AG09309 (cell line): ENCODE data around the gene CP.

Experiments
- DNase-seq: peaks from one replicate; pipeline ENCODE4 v3.0.0-alpha.2; 2010; ENCODE audit warnings: low read depth
- H3K4me3 ChIP-seq: 2 replicates; pipeline ENCODE4 v1.5.1; 2011; ENCODE audit warnings: mild to moderate bottlenecking, low read depth, low read length, moderate library complexity; ENCODE audit not compliant: control insufficient read depth
- TF ChIP-seq, protein P1 (sequence below): IDR thresholded peaks from 2 replicates; pipeline ENCODE4 v1.5.1; 2011; ENCODE audit warnings: mild to moderate bottlenecking, low read depth, low read length, inconsistent platforms; ENCODE audit not compliant: insufficient read depth, control insufficient read depth; ENCODE audit errors: missing control alignments

The CP gene

DNA sequence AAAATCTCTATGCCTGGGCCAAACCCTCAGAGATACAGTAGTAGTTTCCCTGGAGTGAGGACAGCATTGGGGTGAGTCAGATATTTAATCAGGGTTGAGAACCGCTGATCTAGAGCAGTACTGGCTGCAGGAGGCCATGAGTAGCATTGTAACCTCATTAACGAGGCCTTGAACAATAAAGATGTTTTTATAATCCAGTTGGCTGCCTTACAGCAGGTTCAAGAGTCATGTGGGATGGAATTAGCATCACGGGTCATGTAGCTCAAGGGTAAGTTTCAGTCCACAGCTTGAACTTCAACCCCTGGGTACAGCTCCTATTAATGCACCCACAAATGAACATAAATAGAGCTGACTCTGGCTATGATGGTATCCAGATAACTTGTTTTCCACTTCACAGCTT, 87.1 kb downstream of the CP start:
- TF ChIP-seq, protein P1, sequence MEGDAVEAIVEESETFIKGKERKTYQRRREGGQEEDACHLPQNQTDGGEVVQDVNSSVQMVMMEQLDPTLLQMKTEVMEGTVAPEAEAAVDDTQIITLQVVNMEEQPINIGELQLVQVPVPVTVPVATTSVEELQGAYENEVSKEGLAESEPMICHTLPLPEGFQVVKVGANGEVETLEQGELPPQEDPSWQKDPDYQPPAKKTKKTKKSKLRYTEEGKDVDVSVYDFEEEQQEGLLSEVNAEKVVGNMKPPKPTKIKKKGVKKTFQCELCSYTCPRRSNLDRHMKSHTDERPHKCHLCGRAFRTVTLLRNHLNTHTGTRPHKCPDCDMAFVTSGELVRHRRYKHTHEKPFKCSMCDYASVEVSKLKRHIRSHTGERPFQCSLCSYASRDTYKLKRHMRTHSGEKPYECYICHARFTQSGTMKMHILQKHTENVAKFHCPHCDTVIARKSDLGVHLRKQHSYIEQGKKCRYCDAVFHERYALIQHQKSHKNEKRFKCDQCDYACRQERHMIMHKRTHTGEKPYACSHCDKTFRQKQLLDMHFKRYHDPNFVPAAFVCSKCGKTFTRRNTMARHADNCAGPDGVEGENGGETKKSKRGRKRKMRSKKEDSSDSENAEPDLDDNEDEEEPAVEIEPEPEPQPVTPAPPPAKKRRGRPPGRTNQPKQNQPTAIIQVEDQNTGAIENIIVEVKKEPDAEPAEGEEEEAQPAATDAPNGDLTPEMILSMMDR = no peak
- DNase-seq = no peak
- H3K4me3 ChIP-seq = no peak overlapping the region

DNA sequence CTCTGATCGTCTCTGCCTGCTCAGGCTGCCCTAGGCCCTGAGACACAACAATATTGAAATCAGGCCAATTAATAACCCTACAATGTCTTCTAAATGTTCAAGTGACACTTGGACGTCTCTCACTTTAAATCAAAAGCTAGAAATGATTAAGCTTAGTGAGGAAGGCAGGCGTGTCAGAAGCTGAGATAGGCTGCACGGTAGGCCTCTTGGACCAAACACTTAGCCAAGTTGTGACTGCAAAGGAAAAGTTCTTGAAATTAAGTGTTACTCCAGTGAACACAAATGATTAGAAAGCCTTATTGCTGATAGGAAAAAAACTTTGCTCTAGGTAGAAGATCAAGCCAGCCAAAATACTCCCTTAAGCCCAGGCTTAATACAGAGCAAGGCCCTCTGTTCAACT, 90.0 kb downstream of the CP start:
- no peak overlapping the region for H3K4me3 ChIP-seq
- TF ChIP-seq, protein P1 = no peak

DNA sequence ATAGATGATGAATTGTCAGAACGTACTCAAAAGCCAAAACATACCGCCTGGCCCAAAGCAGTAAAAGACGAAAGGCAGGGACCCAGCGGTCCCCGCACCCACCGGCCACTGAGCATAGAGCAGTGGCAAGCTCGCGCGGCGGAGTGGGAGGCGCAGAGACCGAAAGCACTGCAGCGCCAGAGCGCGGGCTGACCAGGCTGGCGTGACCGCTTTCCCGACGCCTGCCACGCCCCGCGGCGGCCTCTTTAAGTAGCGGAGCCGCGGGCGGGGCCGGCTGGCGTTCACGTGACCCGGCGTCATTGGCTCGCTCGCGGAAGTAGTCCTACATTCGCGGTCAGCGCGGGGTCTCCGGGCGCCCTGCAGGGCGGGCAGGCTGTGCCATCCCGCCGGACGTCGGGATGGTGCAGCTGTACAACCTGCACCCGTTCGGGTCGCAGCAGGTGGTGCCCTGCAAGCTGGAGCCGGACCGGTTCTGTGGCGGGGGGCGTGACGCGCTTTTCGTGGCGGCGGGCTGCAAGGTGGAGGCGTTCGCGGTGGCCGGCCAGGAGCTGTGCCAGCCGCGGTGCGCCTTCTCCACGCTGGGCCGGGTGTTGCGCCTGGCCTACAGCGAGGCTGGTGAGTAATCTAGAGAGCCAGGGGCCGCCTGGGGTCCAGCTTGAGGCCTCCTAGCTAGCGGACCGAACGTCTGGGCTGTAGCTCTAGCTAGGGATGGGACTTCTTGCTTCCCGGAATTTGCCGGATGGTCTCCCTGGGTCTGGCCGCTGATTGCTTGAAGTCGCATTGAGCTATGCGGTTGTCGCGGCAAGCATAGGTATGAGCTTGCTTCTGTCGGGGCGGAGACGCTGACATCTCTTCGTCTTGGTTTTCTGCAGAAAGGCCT, 92.1 kb downstream of the CP start, which contains the start of gene HPS3:
TSS of gene HPS3 (plus strand) at position 313 of the 880 bp plus-strand sequence. CDS start at position 399, 86 bp downstream.
- TF ChIP-seq, protein P1 = no peak
- peak within 1 kb of the TSS; percentile 92 for H3K4me3 ChIP-seq
- no peak for DNase-seq

More for the DNA sequence above, 90.0 kb downstream of the CP start:
- no peak for DNase-seq

DNA sequence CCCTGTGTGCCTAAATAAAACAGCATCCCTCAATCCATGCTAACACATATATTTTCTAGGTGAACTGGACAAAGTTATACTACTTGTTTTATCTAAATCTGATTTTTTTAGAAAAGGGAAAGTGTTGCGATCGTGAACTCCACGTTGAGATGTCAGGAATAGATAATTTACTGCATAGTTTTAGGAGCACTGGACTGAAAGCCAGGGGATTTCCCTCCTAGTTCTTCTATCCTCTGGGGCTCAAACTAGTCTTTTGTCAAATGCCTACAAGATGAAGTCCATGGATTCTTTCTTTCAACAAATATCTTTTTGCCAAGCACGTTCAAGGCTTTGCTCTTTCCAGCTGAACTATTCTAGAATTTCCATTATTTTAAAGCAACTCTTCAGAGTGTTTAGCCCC, 92.8 kb downstream of the CP start:
- TF ChIP-seq, protein P1 = no peak
- DNase-seq = no peak
- H3K4me3 ChIP-seq = peak overlapping the region; percentile 92

DNA sequence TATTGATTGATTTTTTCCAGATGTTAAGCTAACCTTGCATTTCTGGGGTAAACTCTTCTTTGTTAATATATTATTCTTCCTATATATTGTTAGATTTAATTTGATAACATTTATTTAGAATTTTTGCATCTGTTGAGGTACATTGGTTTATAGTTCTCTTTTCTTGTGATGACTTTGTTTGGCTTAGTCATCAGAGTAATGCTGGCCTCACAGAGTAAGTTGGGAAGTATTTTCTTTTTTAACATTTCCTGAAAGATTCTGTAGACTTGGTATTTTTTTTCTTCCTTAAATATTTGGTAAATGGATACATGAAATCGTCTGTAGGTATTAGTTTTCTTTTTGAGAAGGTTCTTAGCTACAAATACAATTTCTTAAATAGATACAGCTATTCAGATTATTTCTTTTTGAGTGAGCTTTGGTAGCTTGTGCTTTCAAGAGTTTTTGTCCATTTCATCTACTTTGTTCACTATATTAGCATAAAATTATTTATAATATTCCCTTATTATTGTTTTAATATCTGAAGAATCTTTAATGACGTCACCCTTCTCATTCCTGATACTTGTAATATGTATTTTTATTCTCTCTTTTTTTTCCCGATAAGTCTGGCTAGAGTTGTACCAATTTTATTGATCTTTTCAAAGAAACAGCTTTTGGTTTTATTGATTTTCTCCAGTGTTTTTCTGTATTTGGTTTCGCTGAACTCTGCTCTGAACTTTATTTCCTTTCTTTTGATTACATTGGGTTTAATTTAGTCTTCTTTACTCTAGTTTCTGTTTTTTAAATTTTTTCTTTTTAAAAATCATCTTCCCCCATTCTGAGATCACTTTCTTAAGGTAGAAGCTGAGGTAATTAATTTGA, 98.7 kb downstream of the CP start:
- DNase-seq = no peak
- TF ChIP-seq, protein P1 = no peak
- H3K4me3 ChIP-seq = no peak overlapping the region
